H1 (cell line): ENCODE results near the gene WLS. TPM values are rescaled to one million over a fixed set of nuclear protein-coding genes. Genes with fewer than 3 reads are reported as not detected.

ENCODE experiments used
- CBX8 ChIP-seq: fragments of 300-800, 300-1000 bp; sonication (generic); IDR thresholded peaks from 2 replicates; pipeline ENCODE4 v1.7.1; 2016; ENCODE audit warnings: low read depth, low read length, borderline replicate concordance
- E2F6 ChIP-seq: IDR thresholded peaks from 2 replicates; pipeline ENCODE4 v1.6.1; 2012; ENCODE audit warnings: inconsistent platforms
- JUN ChIP-seq: IDR thresholded peaks from 2 replicates; pipeline ENCODE4 v1.6.1; 2011; ENCODE audit warnings: low read depth, mild to moderate bottlenecking, improper control_type of control experiment, low read length
- KDM4A ChIP-seq: IDR thresholded peaks from one replicate; pipeline ENCODE4 v1.7.1; 2012; ENCODE audit warnings: low read depth, mild to moderate bottlenecking, moderate library complexity, low read length, inconsistent platforms; ENCODE audit not compliant: severe bottlenecking
- PHF8 ChIP-seq: fragments of 200-600 bp; sonication (generic); conservative IDR thresholded peaks from 2 replicates; pipeline ENCODE4 v1.7.1; 2012; ENCODE audit warnings: low read depth, mild to moderate bottlenecking, inconsistent platforms, low read length, moderate library complexity
- TAF1 ChIP-seq: IDR thresholded peaks from 2 replicates; pipeline ENCODE4 v1.6.1; 2011; ENCODE audit warnings: mild to moderate bottlenecking, low read depth, low read length
- polyA plus RNA-seq, 7 experiments: library from polyadenylated mRNA; depleted of rRNA in 3 of 7; stranded (reverse) in 5 of 7; unstranded in 2 of 7; fragments of >200 nt in 5 of 7; fragments of 200-250 nt in 2 of 7; gene quantifications; 1 replicate in 5 of 7; 2 replicates in 1 of 7; 4 replicates in 1 of 7; pipeline versions ENCODE4 v1.2.1 to v1.2.3, GENCODE V29; 2011 to 2013; ENCODE audit warnings: missing spikeins in 2 of 7, mixed read lengths in 2 of 7
- total RNA-seq: library from RNA; stranded (reverse); fragmentation: NEBNext Ultra II Directional; extraction: Animal tissue kit (Norgen Biotek cat#: 25700); gene quantifications from 2 replicates; pipeline ENCODE4 v1.2.1, GENCODE V29; 2021

Gene WLS
- total and polyA plus RNA-seq, 2 of the 8 experiments (the other 6 are each of a cell fraction or from before 2014, with no cell fraction given), result 1.2 to 2.7 TPM

GRCh38 chr1:68121536-68121935 is 110.8 kb downstream of the WLS start (continued):
- TF ChIP-seq JUN (no peak), PHF8 (no peak), KDM4A (no peak), E2F6 (no peak), CBX8 (no peak), TAF1 (no peak)
